ENCODE measurements around the gene GPR151. TPM values are rescaled to one million over a fixed set of nuclear protein-coding genes. Genes with fewer than 3 reads are reported as not detected.

GPR151 gene
- total RNA-seq, 2 donors from 2014 or later, result not detected

GRCh38 chr5:146482775-146483174 is 33.2 kb downstream of the GPR151 start:
- H3K9me3 Mint-ChIP-seq, result no peaks in the 10 kb centered on the region
- no peak for ATAC-seq
- peak overlapping the region in 1 of 2 donors; percentile 29 for H3K27ac Mint-ChIP-seq
- peaks cover 4 to 36% of the 10 kb centered on the region in 2 donors for H3K36me3 Mint-ChIP-seq
- DNase-seq (ENCODE audit: low spot score in 2 of 2), result no peak

GRCh38 chr5:146475906-146476305 is 40.1 kb downstream of the GPR151 start:
- Mint-ChIP-seq H3K27ac (no peak overlapping the region), H3K36me3 (peaks cover 18 to 23% of the 10 kb centered on the region in 2 donors), H3K9me3 (no peaks in the 10 kb centered on the region)
- no peak for DNase-seq (ENCODE audit: low spot score in 2 of 2)
- no peak for ATAC-seq

GRCh38 chr5:146475190-146475780 is 40.7 kb downstream of the GPR151 start:
- no peak for DNase-seq (ENCODE audit: low spot score in 2 of 2)
- no peaks in the 10 kb centered on the region for H3K9me3 Mint-ChIP-seq
- ATAC-seq, result no peak
- H3K36me3 Mint-ChIP-seq, result peaks cover 18 to 23% of the 10 kb centered on the region in 2 donors
- no peak overlapping the region for H3K27ac Mint-ChIP-seq

- DNase-seq (ENCODE audit: low spot score in 2 of 2) (no peak), ATAC-seq (no peak)
- peaks cover 18 to 23% of the 10 kb centered on the region in 2 donors for H3K36me3 Mint-ChIP-seq
- H3K27ac Mint-ChIP-seq, result no peak overlapping the region
- no peaks in the 10 kb centered on the region for H3K9me3 Mint-ChIP-seq
Measured at GRCh38 chr5:146474065-146474464, 41.9 kb downstream of the GPR151 start.

- H3K9me3 Mint-ChIP-seq, result no peaks in the 10 kb centered on the region
- ATAC-seq (no peak), DNase-seq (ENCODE audit: low spot score in 2 of 2) (no peak)
- no peak overlapping the region for H3K27ac Mint-ChIP-seq
- H3K36me3 Mint-ChIP-seq, result peaks cover 15 to 41% of the 10 kb centered on the region in 2 donors
Measured at GRCh38 chr5:146467760-146468159, 48.2 kb downstream of the GPR151 start.

- no peak overlapping the region for H3K27ac Mint-ChIP-seq
- ATAC-seq (no peak), DNase-seq (ENCODE audit: low spot score in 2 of 2) (no peak)
- no peaks in the 10 kb centered on the region for H3K9me3 Mint-ChIP-seq
- H3K36me3 Mint-ChIP-seq, result peaks cover 7 to 33% of the 10 kb centered on the region in 2 donors
Measured at GRCh38 chr5:146466521-146467349, 49.3 kb downstream of the GPR151 start.

GRCh38 chr5:146463446-146463845 is 52.5 kb downstream of the GPR151 start:
- peaks cover 14 to 39% of the 10 kb centered on the region in 2 donors for H3K36me3 Mint-ChIP-seq
- DNase-seq (ENCODE audit: low spot score in 2 of 2), result no peak
- no peaks in the 10 kb centered on the region for H3K9me3 Mint-ChIP-seq
- peak overlapping the region in 1 of 2 donors; percentile 11 for H3K27ac Mint-ChIP-seq
- ATAC-seq, result no peak

Other genes with a start within 250 kb of the GPR151 start
- gene POU4F3, start 177.4 kb downstream of the GPR151 start, total RNA-seq, result not detected
- gene TCERG1, start 68.9 kb downstream of the GPR151 start, total RNA-seq, result 100 to 1,000 TPM; 125 to 129 TPM